Stimulated activated CD4-positive, alpha-beta T cell treated with anti-CD3 and anti-CD28 coated beads, Interleukin-2, amount 100 ng/mL, for 48 hours (primary cell): ENCODE measurements around the gene CHN2.

Experiments
- DNase-seq, 2 donors: peaks; one replicate each; pipeline ENCODE4 v3.0.0-alpha.2; 2020

The CHN2 gene

DNA sequence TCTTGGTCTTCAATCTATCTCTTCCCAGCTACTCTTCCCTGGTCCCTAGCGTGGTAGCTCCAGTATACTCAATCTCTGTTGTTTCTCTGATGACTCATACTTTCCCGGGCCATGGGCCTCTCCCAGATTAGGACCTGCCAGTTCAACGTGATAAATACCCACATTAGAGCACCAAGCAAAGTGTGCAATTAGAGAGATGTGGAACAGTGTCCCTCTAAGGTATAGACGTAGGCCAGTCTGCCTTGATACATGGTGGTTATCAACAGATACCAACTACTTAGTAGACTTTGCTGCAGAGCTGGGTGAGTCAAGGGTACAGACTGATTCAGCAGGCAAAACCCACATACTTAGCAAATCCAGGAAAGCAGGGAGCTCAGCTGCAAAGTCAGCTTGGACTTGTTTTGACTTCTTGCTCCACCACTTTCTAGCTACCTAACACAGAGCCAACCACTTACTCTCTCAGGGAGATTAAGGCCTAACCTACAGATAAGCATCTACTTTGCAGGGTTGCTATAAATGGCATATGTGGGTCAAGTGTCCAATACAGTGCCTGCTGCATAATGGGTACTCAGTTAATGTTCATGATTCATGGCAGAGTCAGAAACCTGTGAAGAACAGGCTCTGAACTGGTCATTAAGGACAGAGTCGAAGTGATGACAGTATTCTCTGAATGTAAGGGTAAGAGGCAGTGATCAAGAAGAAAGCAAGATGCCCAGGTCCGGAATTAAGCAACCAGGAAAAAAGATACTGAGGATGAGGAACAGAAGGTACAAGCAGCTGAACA, 176.1 kb downstream of the CHN2 start:
- no peak for DNase-seq

- DNase-seq, result no peak
Measured at GRCh38 chr7:29371472-29371871, 176.9 kb downstream of the CHN2 start.

- DNase-seq, result no peak
Measured at GRCh38 chr7:29372351-29373090, 177.9 kb downstream of the CHN2 start.

DNA sequence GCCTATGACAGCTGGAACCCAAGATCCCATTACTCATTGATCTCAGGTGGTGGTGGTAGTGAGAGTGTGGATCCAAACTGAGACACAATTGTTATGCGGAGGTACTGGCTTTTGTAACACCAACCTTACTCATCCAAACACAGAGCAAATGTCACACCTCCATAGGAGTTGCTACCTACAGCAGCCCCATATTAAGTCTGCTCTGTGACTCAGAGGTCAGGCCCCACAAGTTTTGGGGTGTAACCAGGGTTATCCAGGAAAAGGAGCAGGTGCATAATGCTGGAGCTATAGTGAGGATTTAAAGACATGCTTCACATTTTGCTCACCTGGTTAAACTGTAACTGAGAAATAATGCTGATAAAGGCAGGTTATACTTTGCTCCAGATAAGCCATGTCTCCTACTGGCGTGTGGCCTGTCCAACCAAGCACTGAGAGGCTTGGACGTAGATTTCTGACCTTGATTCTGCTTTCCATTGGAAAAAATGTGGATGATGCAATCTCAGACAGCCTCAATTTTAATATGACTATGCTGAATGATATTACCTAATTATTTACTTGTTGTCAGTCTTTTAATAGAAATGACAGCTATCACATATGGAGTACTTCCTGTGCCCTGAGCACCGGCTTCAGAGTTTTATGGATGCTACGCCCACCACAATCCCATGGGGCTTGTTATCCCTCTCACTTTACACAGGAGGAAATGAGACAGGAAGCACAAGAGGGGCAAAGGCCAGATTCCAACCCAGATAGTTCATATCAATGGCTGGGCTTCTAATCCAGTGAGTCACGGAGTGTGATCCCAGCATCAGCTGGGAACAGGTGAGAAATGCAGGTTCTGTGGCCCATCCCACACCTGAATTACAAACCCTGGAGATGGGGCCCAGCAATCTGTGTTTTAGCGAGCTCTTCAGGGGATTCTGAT, 181.3 kb downstream of the CHN2 start:
- no peak for DNase-seq

DNA sequence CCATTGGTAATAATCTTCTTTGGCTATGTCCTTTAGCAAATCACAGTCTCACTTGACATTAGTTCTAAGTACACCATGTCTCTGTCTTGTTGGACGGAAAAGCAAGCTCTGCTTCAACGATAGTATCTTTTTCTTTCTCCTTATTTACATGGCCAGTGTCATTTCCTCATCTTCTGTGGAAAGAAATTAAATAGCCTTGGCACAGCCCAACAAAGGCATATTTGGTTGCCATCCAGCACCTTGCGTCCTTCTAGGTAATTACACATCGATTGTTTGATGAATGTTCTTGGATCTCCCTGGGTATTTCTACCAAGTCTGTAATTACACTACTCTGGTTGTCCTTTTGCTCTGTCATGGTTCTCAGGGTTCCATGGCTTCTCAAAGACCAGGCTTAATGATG, 183.1 kb downstream of the CHN2 start:
- no peak for DNase-seq

- DNase-seq, result no peak
Measured at GRCh38 chr7:29379551-29379950, 185.0 kb downstream of the CHN2 start.

- DNase-seq, result no peak
Measured at GRCh38 chr7:29381206-29382094, 186.9 kb downstream of the CHN2 start.

- DNase-seq, result no peak
Measured at GRCh38 chr7:29384277-29384676, 189.7 kb downstream of the CHN2 start.

- no peak for DNase-seq
Measured at GRCh38 chr7:29385214-29385814, 190.7 kb downstream of the CHN2 start.

GRCh38 chr7:29386196-29386765, 191.7 kb downstream of the CHN2 start:
- DNase-seq, result no peak

DNA sequence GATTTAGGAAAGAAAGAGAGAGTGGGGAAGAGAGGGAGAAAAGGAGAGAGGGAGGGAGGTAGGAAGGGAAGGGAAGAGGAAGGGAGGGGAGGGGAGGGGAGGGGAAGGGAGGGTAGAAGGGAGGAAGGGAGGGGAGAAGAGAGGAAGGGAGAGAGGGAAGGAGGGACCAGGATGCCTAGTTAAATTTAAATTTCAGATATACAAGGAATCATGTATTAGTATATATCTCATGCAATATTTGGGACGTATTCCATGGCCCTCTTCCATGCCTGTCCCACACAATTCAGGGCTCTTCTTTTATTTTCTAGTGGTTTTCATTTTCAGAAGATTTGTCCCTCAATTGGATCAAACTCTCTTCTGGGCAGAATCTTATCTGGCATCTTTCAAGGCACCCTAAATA, 196.7 kb downstream of the CHN2 start:
- no peak for DNase-seq

DNA sequence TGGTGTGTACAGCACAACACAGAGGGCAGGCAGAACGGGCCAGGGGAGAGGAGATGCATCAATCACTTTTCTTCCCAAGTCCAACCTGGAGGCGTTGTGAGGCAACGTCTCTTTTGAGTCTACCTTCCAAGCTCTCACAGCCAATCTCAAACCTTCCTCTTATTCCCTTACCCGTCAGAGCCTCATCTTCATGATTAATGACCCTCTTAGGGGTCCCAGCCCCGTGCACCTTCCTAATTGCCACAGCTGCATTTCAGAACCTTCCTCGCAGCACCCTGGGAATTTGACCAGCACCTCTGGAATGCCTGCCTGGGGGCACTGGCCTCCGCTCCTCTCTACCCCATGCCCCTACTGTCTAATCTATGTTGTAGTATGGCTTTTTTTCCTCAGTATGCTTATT, 199.7 kb downstream of the CHN2 start:
- no peak for DNase-seq

DNA sequence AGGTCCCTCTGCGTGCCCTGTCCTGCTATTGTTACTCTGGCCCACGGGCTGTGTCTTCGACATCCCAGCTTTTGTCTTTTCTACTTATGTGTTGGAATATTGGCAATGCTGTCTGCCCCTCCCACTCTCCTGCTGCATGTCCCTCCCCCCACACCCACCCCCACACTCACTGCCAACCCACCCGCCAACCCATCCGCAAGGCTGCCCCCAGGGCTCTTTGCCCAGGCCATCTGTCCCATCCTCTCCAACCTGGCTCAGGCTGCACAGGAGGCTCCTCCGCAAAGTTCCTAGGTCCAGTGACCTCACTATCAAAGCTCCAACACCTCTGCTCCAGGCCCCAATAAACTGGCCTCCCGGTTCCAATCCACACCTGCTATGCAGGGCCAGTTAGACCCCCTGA, 202.0 kb downstream of the CHN2 start:
- DNase-seq, result no peak

DNA sequence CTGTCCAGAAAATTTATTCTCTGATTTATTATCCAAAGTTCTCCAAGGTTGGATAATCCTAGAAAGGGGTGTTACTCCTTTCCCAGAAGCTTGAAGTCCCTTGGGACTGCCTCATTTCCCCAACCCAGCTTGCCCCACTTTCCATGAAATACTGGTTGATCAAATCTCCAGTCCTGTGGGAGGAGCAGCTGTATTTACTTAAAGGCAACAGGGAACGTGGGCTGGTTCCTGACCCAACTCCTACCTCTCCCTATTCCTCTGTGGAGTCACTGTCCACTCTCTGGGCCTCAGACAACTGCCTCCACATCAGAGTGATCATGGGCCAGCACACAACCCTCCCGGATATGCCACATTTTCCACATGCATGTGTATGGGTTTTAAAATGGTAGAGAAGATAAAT, 202.8 kb downstream of the CHN2 start:
- DNase-seq, result no peak

- no peak for DNase-seq
Measured at GRCh38 chr7:29398011-29398410, 203.4 kb downstream of the CHN2 start.

GRCh38 chr7:29400437-29400836, 205.9 kb downstream of the CHN2 start:
- DNase-seq, result no peak

DNA sequence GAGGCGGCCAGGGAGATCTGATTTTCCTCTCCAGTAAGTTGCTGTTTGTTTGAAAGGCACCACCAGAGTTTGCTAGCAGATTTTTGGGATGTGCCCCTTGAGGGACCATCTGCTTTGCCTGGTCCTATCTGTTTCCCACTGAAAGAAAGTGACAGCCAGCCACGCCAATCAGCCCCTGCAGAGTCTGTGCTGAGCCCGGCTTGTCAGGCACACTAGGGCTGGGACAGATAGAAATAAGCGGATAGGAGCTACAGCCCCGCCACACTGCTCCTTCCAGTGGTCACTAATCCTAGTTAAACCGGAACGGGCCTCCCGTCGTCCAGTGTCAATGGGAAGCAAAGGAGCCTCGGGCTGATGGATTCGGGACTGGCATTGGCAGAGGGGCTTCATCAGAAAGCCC, 207.2 kb downstream of the CHN2 start:
- no peak for DNase-seq

DNA sequence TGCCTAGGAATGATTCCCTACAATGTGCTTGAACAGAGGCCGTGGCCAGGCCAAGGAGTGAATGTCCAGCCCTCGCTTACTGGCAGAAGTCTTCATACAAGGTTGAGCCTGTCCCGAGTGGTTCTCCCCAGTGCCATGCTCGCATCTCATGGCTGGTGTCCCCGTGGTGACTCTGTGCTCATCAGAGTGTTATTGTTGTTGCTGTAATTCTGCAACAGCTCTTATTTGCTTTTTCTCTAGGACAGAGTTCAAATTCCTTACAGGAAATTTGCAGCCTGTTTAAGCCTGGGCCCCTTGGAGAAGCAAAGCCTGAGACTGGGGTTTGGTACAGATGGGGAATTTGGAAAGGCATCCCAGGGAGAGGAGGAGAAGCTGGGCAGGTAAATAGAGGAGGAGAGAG, 211.3 kb downstream of the CHN2 start:
- no peak for DNase-seq

DNA sequence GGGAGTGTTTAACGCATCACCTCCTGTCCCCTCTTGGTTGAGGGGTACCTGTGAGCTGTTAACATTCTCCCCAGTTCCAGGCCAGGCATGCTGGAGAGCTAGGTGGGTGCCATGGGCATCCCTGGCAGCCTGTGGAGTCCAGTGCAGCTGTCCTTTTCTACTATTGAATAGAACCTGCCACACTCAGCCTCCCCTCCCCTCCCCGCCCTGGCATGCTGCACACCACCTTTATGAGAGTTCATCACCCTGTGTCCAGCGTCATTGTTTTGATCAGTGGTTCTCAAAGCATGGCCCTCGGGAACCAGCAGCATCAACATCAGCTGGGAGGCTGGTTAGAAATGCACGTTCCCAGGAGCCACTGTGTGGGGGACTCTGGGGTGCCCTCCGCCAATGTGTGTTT, 211.8 kb downstream of the CHN2 start:
- DNase-seq, result no peak

DNA sequence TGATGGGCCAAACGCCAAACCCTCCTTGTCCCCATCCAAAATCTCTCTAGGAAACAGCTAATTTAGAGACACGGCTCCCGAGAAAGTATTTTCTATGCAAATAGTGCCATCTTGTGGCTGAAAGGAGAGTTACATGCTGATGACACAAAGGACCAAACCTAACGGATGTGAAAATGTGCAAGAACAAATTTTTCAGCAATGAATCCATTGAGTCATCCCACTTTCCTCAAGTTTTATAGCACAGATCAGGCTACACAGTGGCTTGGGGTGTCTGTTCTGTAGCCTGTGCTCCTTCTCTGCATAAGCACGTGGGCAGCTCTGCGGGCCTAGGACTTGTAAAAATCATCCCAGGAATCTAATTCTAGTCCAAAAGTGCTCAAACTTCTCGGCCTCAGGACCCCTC, 214.3 kb downstream of the CHN2 start:
- DNase-seq, result peak; percentile 58 to 61

- DNase-seq, result no peak
Measured at GRCh38 chr7:29410996-29411395, 216.4 kb downstream of the CHN2 start.

DNA sequence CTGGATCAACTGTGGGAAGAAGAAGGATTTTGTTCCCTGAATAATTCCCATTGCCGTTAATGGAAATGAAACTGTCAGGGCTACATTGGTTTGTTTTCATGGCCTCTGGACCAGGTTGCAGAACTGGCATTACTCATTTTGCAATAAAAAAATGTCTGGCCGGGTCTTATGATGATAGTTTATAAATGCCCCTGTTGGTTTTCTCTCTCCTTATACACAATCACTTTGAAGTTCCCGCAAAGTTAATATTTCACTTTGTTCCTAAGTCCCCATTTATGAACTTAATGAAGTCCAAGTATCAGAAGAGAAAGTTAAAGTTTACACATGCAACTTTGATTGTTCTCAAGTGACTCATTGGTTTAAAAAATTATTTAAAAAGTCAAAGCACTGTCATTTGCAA, 218.3 kb downstream of the CHN2 start:
- no peak for DNase-seq
